ENCODE measurements around the gene HFE.
"Not testable (repeated sequence)": the region's sequence is repeated elsewhere in the genome, so short reads cannot be mapped to it uniquely, and the experiment has no call there.

GRCh38 chr6:26120115-26120514 lies 32.9 kb downstream of the HFE start:
- not testable (repeated sequence) for TF ChIP-seq CTCF, POLR2A (IDR thresholded peaks at IDR 0.05)
